Thoracic aorta (tissue), 2 donors: ENCODE data around the gene IGF1R. TPM values are rescaled to one million over a fixed set of nuclear protein-coding genes. Genes with fewer than 3 reads are reported as not detected.

Source experiments
- ATAC-seq: fragments of 150-250 bp; one replicate; pipeline ENCODE4 v1.8.0; 2017; ENCODE audit warnings: low read depth; ENCODE audit not compliant: insufficient number of reproducible peaks, low FRiP score
- DNase-seq: peaks from one replicate; pipeline ENCODE4 v3.0.0-alpha.2; 2020; ENCODE audit warnings: low spot score
- H3K27ac ChIP-seq, 2 donors: fragments of 200-600 bp; sonication (generic); 1 replicate in 1 of 2; 2 replicates in 1 of 2; pipeline ENCODE4 v1.5.1; 2016; ENCODE audit warnings: mild to moderate bottlenecking in 2 of 2, moderate library complexity in 2 of 2
- H3K27me3 ChIP-seq: fragments of 200-600 bp; sonication (generic); replicated peaks from 2 replicates; pipeline ENCODE4 v1.6.0; 2016; ENCODE audit warnings: mild to moderate bottlenecking; ENCODE audit not compliant: insufficient read depth
- H3K36me3 ChIP-seq: fragments of 200-600 bp; sonication (generic); one replicate; pipeline ENCODE4 v1.5.1; 2016
- H3K4me1 ChIP-seq, 2 donors: fragments of 200-600 bp; sonication (generic); 1 replicate in 1 of 2; 2 replicates in 1 of 2; pipeline versions ENCODE4 v1.5.1 to v1.6.0; 2016; ENCODE audit warnings: low read depth in 2 of 2, mild to moderate bottlenecking in 1 of 2; ENCODE audit not compliant: control insufficient read depth in 1 of 2
- H3K4me3 ChIP-seq: fragments of 200-600 bp; sonication (generic); 2 replicates; pipeline ENCODE4 v1.5.1; 2016; ENCODE audit warnings: mild to moderate bottlenecking
- H3K9me3 ChIP-seq: fragments of 200-600 bp; sonication (generic); 2 replicates; pipeline ENCODE4 v1.5.1; 2016
- total RNA-seq, 2 donors: library from RNA; depleted of rRNA; stranded (reverse); fragments of >200 nt; gene quantifications; one replicate each; pipeline versions ENCODE4 v1.1.0 to v1.2.3, GENCODE V29; 2016
- TF ChIP-seq, protein P1 (sequence below): fragments of 200-600 bp; sonication (generic); IDR thresholded peaks from one replicate; pipeline ENCODE4 v1.5.1; 2019; ENCODE audit warnings: antibody characterized with exemption

IGF1R gene
- total RNA-seq, 2 donors from 2014 or later: 127 to 159 TPM

DNA sequence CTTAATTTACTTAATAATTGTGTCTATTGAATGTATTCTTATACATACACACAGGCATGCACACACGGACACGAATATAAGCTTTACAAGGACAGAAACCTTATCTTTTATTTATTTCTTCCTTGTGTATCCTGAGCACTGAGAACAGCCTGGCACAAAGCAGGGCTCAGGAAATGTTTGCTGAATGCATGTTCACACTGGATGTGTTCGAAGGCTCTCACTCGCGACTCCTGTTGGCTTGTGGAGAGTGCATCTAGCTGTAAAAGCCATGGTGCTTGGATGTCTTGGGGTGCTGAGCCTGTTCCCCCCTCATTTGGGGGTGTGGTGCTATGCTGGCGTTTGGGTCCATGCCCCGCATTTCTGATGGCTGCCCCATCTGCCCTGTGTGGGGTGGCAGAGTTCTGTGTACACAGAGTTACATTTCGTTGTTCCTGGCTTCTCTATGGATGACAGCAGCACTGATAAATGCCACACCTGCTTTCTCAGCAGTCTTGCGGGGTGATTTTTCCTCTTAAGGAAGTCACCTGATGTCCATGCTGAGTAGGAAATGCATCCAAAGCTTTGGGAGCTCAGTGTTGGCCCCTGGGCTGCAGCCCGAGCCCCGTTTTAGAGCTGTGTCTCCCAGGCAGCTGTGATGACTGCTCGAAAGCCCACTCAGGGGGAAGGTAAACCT, 148.5 kb downstream of the IGF1R start:
- no peak for ATAC-seq
- no peak overlapping the region for H3K27ac ChIP-seq
- H3K27me3 ChIP-seq: no peaks in the 10 kb centered on the region
- DNase-seq: no peak
- TF ChIP-seq, protein P1, sequence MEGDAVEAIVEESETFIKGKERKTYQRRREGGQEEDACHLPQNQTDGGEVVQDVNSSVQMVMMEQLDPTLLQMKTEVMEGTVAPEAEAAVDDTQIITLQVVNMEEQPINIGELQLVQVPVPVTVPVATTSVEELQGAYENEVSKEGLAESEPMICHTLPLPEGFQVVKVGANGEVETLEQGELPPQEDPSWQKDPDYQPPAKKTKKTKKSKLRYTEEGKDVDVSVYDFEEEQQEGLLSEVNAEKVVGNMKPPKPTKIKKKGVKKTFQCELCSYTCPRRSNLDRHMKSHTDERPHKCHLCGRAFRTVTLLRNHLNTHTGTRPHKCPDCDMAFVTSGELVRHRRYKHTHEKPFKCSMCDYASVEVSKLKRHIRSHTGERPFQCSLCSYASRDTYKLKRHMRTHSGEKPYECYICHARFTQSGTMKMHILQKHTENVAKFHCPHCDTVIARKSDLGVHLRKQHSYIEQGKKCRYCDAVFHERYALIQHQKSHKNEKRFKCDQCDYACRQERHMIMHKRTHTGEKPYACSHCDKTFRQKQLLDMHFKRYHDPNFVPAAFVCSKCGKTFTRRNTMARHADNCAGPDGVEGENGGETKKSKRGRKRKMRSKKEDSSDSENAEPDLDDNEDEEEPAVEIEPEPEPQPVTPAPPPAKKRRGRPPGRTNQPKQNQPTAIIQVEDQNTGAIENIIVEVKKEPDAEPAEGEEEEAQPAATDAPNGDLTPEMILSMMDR: no peak
- peaks cover 40 to 93% of the 10 kb centered on the region in 2 donors for H3K4me1 ChIP-seq
- H3K9me3 ChIP-seq: no peaks in the 10 kb centered on the region
- H3K36me3 ChIP-seq: no peaks in the 10 kb centered on the region
- no peak overlapping the region for H3K4me3 ChIP-seq

DNA sequence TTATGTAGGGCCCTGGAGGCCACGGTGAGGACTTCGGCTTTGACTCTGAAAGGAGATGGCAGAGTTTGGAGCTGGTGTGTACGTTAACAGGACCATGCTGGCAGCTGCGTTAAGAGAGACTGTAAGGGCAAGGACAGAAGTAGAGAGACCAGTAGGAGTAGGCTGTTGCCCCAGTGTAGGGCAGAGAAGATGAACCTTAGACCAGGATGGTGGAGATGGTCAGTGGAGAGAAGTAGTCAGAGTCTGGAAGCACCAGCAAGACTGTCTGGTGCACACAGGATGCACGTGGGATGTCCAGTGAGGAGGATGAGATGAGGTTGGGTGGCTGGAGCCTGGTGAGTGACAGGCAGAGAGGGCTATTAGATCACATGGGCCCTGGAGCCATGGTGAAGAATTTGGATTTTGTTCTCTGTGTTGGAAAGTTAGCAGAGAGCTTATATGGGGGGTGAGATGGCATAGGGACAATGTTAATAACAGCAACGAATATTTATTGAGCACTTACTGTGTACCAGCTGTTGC, 150.1 kb downstream of the IGF1R start:
- Histone ChIP-seq H3K4me3 (no peak overlapping the region), H3K27me3 (no peaks in the 10 kb centered on the region), H3K9me3 (no peaks in the 10 kb centered on the region), H3K27ac (no peak overlapping the region), H3K4me1 (peaks cover 28 to 86% of the 10 kb centered on the region in 2 donors), H3K36me3 (no peaks in the 10 kb centered on the region)
- ATAC-seq (no peak), DNase-seq (no peak)
- TF ChIP-seq, protein P1: no peak

DNA sequence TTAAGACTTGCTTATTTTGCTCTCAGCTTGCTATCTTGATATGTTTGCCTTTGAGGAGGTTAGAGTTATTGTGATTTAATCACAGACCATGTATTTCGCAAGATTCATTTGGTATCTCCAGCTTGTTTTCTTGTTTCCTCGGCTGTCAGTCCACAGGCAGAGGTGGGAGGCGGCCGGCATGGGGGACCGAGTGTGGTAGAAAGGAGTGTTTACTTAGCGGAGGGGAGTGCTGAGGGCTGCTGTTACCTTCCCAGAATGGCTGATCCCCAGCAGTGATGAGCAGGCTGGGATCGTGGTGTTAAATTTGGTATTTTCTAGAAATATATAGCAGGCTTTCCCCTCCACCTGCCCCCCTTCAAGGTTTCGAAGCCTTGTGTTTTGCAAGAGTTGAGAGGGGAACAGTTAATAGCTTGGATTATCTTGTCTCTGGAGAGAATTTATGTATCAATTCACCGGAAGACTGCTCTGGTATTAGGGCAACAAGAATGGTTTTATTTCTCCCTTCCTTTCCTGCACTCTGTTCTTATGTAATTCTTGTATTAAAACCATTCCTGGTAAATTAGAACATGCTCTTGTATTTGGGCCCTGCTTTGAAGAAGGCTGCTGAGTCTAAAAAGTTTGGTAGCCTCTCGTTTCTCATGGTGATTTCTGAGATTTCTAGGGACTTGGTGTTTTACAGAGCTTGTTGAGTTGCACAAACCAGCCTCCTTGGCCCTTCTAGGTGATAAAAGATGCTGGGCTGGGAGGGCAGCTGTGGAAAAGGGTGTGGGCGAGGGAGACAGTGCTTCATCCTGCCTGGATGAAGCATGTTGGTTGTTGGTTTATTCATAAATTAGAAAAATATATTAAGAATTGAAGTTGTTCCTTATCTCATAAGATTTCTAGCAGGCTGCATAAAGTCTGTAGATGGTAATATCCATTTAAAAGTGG, 151.4 kb downstream of the IGF1R start:
- Histone ChIP-seq H3K27ac (peak overlapping the region; percentile 47 to 62), H3K36me3 (no peaks in the 10 kb centered on the region), H3K9me3 (no peaks in the 10 kb centered on the region), H3K4me1 (peaks cover 28 to 73% of the 10 kb centered on the region in 2 donors), H3K4me3 (peak overlapping the region; percentile 48), H3K27me3 (no peaks in the 10 kb centered on the region)
- DNase-seq (no peak), ATAC-seq (no peak)
- TF ChIP-seq, protein P1: no peak

DNA sequence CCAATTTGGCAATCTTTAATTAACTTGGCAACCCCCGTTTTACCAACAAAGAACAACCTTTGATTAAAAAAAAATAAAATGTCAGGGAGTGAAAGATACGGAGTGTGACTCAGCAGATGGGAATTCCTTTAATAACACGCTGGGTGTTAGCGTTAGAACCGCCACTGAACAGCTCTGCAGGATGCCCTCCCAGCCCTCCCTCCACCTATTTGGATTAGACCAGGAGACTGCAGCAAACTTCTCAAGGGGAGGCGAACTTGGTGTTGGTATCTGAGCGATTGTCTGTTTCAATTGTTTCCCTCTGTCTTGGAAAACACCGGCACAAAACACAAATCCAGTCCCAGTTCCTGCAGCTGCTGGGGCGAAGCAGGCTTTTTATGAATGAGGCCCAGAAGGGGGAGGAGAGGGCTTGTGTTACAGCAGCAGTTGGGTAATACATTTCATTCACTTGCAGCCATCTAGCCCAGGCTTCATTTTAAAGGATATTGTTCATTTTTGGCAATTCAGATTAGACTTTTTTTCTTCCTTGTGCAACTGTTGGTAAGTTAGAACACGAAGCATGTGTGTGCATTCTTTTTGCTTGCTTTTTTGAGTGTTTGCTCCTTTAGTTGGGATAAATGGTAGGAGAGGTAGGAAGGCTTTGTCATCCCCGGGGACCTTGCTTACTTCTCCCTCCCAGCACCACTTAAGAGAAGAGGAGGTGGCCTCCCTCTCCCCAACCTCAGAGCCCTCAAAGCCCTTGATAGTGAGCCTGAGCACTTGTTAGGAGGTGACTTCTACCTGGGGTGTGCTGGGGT, 152.3 kb downstream of the IGF1R start:
- ATAC-seq: peak; percentile 72
- H3K4me3 ChIP-seq: peak overlapping the region; percentile 48
- TF ChIP-seq, protein P1: no peak

More for the DNA sequence above, 152.3 kb downstream of the IGF1R start:
- DNase-seq: no peak
- Histone ChIP-seq H3K4me1 (peaks cover 28 to 69% of the 10 kb centered on the region in 2 donors), H3K27me3 (no peaks in the 10 kb centered on the region), H3K9me3 (no peaks in the 10 kb centered on the region), H3K36me3 (no peaks in the 10 kb centered on the region), H3K27ac (peak overlapping the region; percentile 47 to 62)
